ENCODE measurements around the gene HABP4. TPM values are rescaled to one million over a fixed set of nuclear protein-coding genes. Genes with fewer than 3 reads are reported as not detected.

Gene HABP4
- total and polyA plus RNA-seq, 10 of the 15 experiments (the other 5 are each of a cell fraction or from before 2014, with no cell fraction given): 1.6 to 15.4 (median 11.6) TPM

DNA sequence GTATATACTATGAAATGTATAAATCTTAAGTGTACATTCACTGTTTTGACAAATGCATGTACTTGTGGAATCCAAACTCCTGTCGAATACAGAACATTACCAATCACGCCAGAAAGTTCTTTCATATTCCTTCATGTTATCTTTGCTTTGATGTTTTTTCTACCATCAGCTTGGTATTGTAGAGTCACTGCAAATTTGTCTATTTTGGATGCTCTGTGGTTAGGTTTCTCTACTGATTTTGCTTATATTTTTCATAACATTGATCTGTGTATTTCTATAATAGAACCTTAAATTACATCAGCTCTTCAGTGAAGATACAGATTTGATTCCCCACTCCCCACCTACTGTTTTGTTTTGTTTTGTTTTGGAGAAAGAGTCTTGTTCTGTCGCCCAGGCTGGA, 30.8 kb downstream of the HABP4 start:
- Histone ChIP-seq H3K4me2 (ENCODE audit: control insufficient read depth, insufficient read depth) (no peak overlapping the region), H3K27me3 (replicated peaks in 1 of 2; ENCODE audit: control insufficient read depth in 2 of 2, insufficient read depth in 2 of 2, low read length in 1 of 2) (no peaks in the 10 kb centered on the region), H4K20me1 (ENCODE audit: control insufficient read depth, insufficient read depth) (no peaks in the 10 kb centered on the region), H2AFZ (ENCODE audit: control insufficient read depth, low read depth, low read length) (no peak overlapping the region), H3K9ac (ENCODE audit: control insufficient read depth, insufficient read depth, low read length) (no peak overlapping the region), H3K36me3 (ENCODE audit: control insufficient read depth in 2 of 2, insufficient read depth in 2 of 2, low read length in 1 of 2) (no peaks in the 10 kb centered on the region), H3K9me3 (replicated peaks; ENCODE audit: control insufficient read depth, insufficient read depth, low read length) (no peaks in the 10 kb centered on the region), H3K4me3 (no peak overlapping the region), H3K27ac (ENCODE audit: control insufficient read depth, insufficient read depth) (no peak overlapping the region), H3K79me2 (ENCODE audit: control insufficient read depth, insufficient read depth, low read length) (no peaks in the 10 kb centered on the region), H3K4me1 (ENCODE audit: control insufficient read depth, insufficient read depth, low read length) (peaks cover 26% of the 10 kb centered on the region)
- RAD21 ChIA-PET (ENCODE audit: unreplicated experiment): no interaction called here
- in situ Hi-C loops (cut with MboI) (no loop called here), intact Hi-C loops (cut with micrococcal nuclease; ENCODE audit: unreplicated experiment) (no loop called here)
- FAIRE-seq: no peak
- no peak for DNase-seq (ENCODE audit: low read depth, low spot score)
- no TSS peak for BruUV-seq (replicated peaks)
- POLR2A ChIA-PET: no interaction called here
- CTCF ChIA-PET: interaction anchor here (1.4 kb wide), 1 partner anchor 38 kb away, joined by 3 read pairs; no protein-coding TSS in a partner anchor
- ATAC-seq: no peak
- SMC1A ChIA-PET (ENCODE audit: uncharacterized antibody, unreplicated experiment): interaction anchor here (1.5 kb wide), 1 partner anchor 9 kb away, joined by 4 read pairs; no protein-coding TSS in a partner anchor
- WGBS (ENCODE audit: insufficient coverage, insufficient replicate concordance, low lambda C conversion rate, missing lambda C conversion rate): 91% methylated on average over 3 of the region's 3 CpGs
- TF ChIP-seq, protein P1, sequence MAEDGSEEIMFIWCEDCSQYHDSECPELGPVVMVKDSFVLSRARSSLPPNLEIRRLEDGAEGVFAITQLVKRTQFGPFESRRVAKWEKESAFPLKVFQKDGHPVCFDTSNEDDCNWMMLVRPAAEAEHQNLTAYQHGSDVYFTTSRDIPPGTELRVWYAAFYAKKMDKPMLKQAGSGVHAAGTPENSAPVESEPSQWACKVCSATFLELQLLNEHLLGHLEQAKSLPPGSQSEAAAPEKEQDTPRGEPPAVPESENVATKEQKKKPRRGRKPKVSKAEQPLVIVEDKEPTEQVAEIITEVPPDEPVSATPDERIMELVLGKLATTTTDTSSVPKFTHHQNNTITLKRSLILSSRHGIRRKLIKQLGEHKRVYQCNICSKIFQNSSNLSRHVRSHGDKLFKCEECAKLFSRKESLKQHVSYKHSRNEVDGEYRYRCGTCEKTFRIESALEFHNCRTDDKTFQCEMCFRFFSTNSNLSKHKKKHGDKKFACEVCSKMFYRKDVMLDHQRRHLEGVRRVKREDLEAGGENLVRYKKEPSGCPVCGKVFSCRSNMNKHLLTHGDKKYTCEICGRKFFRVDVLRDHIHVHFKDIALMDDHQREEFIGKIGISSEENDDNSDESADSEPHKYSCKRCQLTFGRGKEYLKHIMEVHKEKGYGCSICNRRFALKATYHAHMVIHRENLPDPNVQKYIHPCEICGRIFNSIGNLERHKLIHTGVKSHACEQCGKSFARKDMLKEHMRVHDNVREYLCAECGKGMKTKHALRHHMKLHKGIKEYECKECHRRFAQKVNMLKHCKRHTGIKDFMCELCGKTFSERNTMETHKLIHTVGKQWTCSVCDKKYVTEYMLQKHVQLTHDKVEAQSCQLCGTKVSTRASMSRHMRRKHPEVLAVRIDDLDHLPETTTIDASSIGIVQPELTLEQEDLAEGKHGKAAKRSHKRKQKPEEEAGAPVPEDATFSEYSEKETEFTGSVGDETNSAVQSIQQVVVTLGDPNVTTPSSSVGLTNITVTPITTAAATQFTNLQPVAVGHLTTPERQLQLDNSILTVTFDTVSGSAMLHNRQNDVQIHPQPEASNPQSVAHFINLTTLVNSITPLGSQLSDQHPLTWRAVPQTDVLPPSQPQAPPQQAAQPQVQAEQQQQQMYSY (CRISPR knock-in tag; IDR thresholded peaks at IDR 0.05): no peak
- TF ChIP-seq ASH2L (IDR thresholded peaks at IDR 0.05; ENCODE audit: borderline replicate concordance, low read depth) (no peak), CREB1 (IDR thresholded peaks at IDR 0.05; ENCODE audit: low read depth) (no peak), MTA3 (IDR thresholded peaks at IDR 0.05; ENCODE audit: borderline replicate concordance, low read length) (no peak), SPI1 (IDR thresholded peaks at IDR 0.05; ENCODE audit: borderline replicate concordance, insufficient read depth, low read depth, low read length) (no peak), NFYB (IDR thresholded peaks at IDR 0.05; ENCODE audit: insufficient read depth, low read depth, low read length) (no peak), SMAD1 (IDR thresholded peaks at IDR 0.05; ENCODE audit: low read depth, partially characterized antibody) (no peak), POU2F2 (IDR thresholded peaks at IDR 0.05; ENCODE audit: borderline replicate concordance, low read depth, low read length) (no peak), HDAC6 (IDR thresholded peaks at IDR 0.05; ENCODE audit: unreplicated experiment) (no peak), YBX1 (IDR thresholded peaks at IDR 0.05) (no peak), CBX3 (IDR thresholded peaks at IDR 0.05; ENCODE audit: borderline replicate concordance, low read depth) (no peak), SMARCA5 (IDR thresholded peaks at IDR 0.05) (no peak), BCL11A (IDR thresholded peaks at IDR 0.05; ENCODE audit: low read depth, low read length) (no peak), SIN3A (IDR thresholded peaks at IDR 0.05; ENCODE audit: low read depth, low read length) (no peak), SREBF2 (IDR thresholded peaks at IDR 0.05; ENCODE audit: low read length) (no peak), BHLHE40 (IDR thresholded peaks at IDR 0.05; ENCODE audit: borderline replicate concordance in 1 of 2, low read depth in 2 of 2, low read length in 1 of 2) (no peak)
- TF ChIP-seq, protein P2, sequence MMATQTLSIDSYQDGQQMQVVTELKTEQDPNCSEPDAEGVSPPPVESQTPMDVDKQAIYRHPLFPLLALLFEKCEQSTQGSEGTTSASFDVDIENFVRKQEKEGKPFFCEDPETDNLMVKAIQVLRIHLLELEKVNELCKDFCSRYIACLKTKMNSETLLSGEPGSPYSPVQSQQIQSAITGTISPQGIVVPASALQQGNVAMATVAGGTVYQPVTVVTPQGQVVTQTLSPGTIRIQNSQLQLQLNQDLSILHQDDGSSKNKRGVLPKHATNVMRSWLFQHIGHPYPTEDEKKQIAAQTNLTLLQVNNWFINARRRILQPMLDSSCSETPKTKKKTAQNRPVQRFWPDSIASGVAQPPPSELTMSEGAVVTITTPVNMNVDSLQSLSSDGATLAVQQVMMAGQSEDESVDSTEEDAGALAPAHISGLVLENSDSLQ (IDR thresholded peaks at IDR 0.05): no peak
- TF ChIP-seq, protein P3, sequence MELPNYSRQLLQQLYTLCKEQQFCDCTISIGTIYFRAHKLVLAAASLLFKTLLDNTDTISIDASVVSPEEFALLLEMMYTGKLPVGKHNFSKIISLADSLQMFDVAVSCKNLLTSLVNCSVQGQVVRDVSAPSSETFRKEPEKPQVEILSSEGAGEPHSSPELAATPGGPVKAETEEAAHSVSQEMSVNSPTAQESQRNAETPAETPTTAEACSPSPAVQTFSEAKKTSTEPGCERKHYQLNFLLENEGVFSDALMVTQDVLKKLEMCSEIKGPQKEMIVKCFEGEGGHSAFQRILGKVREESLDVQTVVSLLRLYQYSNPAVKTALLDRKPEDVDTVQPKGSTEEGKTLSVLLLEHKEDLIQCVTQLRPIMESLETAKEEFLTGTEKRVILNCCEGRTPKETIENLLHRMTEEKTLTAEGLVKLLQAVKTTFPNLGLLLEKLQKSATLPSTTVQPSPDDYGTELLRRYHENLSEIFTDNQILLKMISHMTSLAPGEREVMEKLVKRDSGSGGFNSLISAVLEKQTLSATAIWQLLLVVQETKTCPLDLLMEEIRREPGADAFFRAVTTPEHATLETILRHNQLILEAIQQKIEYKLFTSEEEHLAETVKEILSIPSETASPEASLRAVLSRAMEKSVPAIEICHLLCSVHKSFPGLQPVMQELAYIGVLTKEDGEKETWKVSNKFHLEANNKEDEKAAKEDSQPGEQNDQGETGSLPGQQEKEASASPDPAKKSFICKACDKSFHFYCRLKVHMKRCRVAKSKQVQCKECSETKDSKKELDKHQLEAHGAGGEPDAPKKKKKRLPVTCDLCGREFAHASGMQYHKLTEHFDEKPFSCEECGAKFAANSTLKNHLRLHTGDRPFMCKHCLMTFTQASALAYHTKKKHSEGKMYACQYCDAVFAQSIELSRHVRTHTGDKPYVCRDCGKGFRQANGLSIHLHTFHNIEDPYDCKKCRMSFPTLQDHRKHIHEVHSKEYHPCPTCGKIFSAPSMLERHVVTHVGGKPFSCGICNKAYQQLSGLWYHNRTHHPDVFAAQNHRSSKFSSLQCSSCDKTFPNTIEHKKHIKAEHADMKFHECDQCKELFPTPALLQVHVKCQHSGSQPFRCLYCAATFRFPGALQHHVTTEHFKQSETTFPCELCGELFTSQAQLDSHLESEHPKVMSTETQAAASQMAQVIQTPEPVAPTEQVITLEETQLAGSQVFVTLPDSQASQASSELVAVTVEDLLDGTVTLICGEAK (IDR thresholded peaks at IDR 0.05; ENCODE audit: borderline replicate concordance): no peak

Measured in GM12878 (cell line).